GM12875 (cell line): ENCODE results near the gene INO80B.

Experiments used
- H3K4me3 ChIP-seq: one replicate; pipeline ENCODE4 v1.5.1; 2011; ENCODE audit warnings: low read depth, low read length, control low read depth
- CTCF ChIP-seq: IDR thresholded peaks from 2 replicates; pipeline ENCODE4 v1.5.1; 2011; ENCODE audit warnings: low read depth, mild to moderate bottlenecking, control low read depth, inconsistent platforms, low read length, moderate library complexity, borderline replicate concordance; ENCODE audit not compliant: insufficient read depth

Gene INO80B

GRCh38 chr2:74454654-74455511 lies at the start of gene INO80B:
INO80B (plus strand) TSS chr2:74455087; CDS start chr2:74455117, 30 bp downstream.
- TF ChIP-seq CTCF, result no peak

GRCh38 chr2:74406035-74406434 lies 48.9 kb upstream of the INO80B start:
- H3K4me3 ChIP-seq, result no peak overlapping the region
- TF ChIP-seq CTCF, result no peak

More at GRCh38 chr2:74454654-74455511, at the start of gene INO80B:
- H3K4me3 ChIP-seq, result peak within 1 kb of the TSS; percentile 57

- H3K4me3 ChIP-seq, result no peak overlapping the region
- TF ChIP-seq CTCF, result no peak
Measured at GRCh38 chr2:74407682-74408081, 47.2 kb upstream of the INO80B start.

GRCh38 chr2:74413001-74413698 lies 41.7 kb upstream of the INO80B start:
- H3K4me3 ChIP-seq, result no peak overlapping the region
- no peak for TF ChIP-seq CTCF

- no peak overlapping the region for H3K4me3 ChIP-seq
Measured at GRCh38 chr2:74414441-74414840, 40.4 kb upstream of the INO80B start.

More at GRCh38 chr2:74414441-74414840, 40.4 kb upstream of the INO80B start:
- TF ChIP-seq CTCF, result no peak
